ENCODE measurements around the gene KIF15.

The KIF15 gene

GRCh38 chr3:44885618-44886017 lies 124.0 kb downstream of the KIF15 start:
- no peak for DNase-seq

GRCh38 chr3:44886561-44886960 lies 125.0 kb downstream of the KIF15 start:
- no peak for DNase-seq

GRCh38 chr3:44887101-44887500 lies 125.5 kb downstream of the KIF15 start:
- no peak for DNase-seq

GRCh38 chr3:44890258-44890657 lies 128.7 kb downstream of the KIF15 start:
- DNase-seq = no peak

- no peak for DNase-seq
Observed at GRCh38 chr3:44890852-44891251, 129.3 kb downstream of the KIF15 start.

GRCh38 chr3:44892689-44893088 lies 131.1 kb downstream of the KIF15 start:
- DNase-seq = no peak

- no peak for DNase-seq
Observed at GRCh38 chr3:44893097-44893496, 131.5 kb downstream of the KIF15 start.

GRCh38 chr3:44894485-44894884 lies 132.9 kb downstream of the KIF15 start:
- no peak for DNase-seq

GRCh38 chr3:44896440-44896839 lies 134.8 kb downstream of the KIF15 start:
- no peak for DNase-seq

GRCh38 chr3:44899683-44900367 lies 138.2 kb downstream of the KIF15 start:
- DNase-seq = peak; percentile 21

GRCh38 chr3:44902628-44903027 lies 141.0 kb downstream of the KIF15 start:
- DNase-seq = no peak
